GM23338 (cell line): Measurements from ENCODE around the gene OPTN.

Experiments
- EZH2 ChIP-seq: fragments of 200-600 bp; sonication (generic); IDR thresholded peaks from one replicate; pipeline ENCODE4 v1.8.0; 2017; ENCODE audit warnings: antibody characterized with exemption, mild to moderate bottlenecking, low read depth; ENCODE audit not compliant: unreplicated experiment
- EZH2phosphoT487 ChIP-seq: fragments of 200-600 bp; sonication (generic); IDR thresholded peaks from one replicate; pipeline ENCODE4 v1.8.1; 2018; ENCODE audit warnings: antibody characterized with exemption; ENCODE audit not compliant: unreplicated experiment
- JUNB ChIP-seq: IDR thresholded peaks from one replicate; pipeline ENCODE4 v1.6.1; 2016; ENCODE audit warnings: antibody characterized with exemption; ENCODE audit not compliant: unreplicated experiment
- POLR2AphosphoS5 ChIP-seq: IDR thresholded peaks from 2 replicates; pipeline ENCODE4 v1.6.1; 2016; ENCODE audit warnings: antibody characterized with exemption, low read depth
- STAT1 ChIP-seq: IDR thresholded peaks from one replicate; pipeline ENCODE4 v1.6.1; 2016; ENCODE audit warnings: antibody characterized with exemption; ENCODE audit not compliant: unreplicated experiment
- TF ChIP-seq, protein P1 (sequence below): IDR thresholded peaks from 2 replicates; pipeline ENCODE4 v1.6.1; 2016; ENCODE audit warnings: antibody characterized with exemption
- TF ChIP-seq, protein P2 (sequence below), 2 experiments: fragments of 200-600 bp in 1 of 2; sonication (generic) in 1 of 2; conservative IDR thresholded peaks; 2 replicates each; pipeline versions ENCODE4 v1.5.1 to v1.6.1; 2016 to 2017; ENCODE audit warnings: antibody characterized with exemption in 2 of 2, low read depth in 2 of 2, mild to moderate bottlenecking in 2 of 2, moderate library complexity in 1 of 2
- TF ChIP-seq, protein P3 (sequence below): IDR thresholded peaks from one replicate; pipeline ENCODE4 v1.6.1; 2018; ENCODE audit warnings: antibody characterized with exemption; ENCODE audit not compliant: unreplicated experiment

DNA sequence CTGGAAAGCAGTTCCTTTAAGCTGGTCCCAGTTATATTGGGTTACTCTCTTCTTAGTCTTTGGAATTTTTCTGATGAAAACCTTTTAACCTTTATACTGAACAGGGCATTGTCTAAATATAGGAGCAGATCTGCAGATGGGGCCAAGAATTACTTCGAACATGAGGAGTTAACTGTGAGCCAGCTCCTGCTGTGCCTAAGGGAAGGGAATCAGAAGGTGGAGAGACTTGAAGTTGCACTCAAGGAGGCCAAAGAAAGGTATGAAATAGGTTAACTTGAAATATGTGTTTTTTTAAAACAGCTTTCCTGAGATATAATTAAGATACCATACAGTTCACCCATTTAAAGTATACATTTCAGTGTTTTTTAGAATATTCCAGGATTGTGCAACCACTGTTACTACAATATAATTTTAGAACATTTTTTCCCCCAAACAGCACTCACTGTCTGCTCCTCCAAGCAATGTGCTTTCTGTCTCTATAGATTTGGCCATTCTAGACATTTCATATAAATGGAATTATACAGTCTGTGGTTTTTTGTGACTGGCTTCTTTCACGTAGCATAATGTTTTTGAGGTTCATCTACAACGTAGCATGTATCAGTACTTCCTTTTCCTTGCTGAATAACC, 18.9 kb downstream of the OPTN start:
- TF ChIP-seq POLR2AphosphoS5 (no peak), EZH2 (no peak), EZH2phosphoT487 (no peak), STAT1 (no peak), JUNB (no peak)
- TF ChIP-seq, protein P1, sequence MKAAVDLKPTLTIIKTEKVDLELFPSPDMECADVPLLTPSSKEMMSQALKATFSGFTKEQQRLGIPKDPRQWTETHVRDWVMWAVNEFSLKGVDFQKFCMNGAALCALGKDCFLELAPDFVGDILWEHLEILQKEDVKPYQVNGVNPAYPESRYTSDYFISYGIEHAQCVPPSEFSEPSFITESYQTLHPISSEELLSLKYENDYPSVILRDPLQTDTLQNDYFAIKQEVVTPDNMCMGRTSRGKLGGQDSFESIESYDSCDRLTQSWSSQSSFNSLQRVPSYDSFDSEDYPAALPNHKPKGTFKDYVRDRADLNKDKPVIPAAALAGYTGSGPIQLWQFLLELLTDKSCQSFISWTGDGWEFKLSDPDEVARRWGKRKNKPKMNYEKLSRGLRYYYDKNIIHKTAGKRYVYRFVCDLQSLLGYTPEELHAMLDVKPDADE = no peak
- TF ChIP-seq, protein P2, sequence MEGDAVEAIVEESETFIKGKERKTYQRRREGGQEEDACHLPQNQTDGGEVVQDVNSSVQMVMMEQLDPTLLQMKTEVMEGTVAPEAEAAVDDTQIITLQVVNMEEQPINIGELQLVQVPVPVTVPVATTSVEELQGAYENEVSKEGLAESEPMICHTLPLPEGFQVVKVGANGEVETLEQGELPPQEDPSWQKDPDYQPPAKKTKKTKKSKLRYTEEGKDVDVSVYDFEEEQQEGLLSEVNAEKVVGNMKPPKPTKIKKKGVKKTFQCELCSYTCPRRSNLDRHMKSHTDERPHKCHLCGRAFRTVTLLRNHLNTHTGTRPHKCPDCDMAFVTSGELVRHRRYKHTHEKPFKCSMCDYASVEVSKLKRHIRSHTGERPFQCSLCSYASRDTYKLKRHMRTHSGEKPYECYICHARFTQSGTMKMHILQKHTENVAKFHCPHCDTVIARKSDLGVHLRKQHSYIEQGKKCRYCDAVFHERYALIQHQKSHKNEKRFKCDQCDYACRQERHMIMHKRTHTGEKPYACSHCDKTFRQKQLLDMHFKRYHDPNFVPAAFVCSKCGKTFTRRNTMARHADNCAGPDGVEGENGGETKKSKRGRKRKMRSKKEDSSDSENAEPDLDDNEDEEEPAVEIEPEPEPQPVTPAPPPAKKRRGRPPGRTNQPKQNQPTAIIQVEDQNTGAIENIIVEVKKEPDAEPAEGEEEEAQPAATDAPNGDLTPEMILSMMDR (conservative IDR thresholded peaks at IDR 0.05; ENCODE audit: low read depth in 2 of 2) = no peak
- TF ChIP-seq, protein P3, sequence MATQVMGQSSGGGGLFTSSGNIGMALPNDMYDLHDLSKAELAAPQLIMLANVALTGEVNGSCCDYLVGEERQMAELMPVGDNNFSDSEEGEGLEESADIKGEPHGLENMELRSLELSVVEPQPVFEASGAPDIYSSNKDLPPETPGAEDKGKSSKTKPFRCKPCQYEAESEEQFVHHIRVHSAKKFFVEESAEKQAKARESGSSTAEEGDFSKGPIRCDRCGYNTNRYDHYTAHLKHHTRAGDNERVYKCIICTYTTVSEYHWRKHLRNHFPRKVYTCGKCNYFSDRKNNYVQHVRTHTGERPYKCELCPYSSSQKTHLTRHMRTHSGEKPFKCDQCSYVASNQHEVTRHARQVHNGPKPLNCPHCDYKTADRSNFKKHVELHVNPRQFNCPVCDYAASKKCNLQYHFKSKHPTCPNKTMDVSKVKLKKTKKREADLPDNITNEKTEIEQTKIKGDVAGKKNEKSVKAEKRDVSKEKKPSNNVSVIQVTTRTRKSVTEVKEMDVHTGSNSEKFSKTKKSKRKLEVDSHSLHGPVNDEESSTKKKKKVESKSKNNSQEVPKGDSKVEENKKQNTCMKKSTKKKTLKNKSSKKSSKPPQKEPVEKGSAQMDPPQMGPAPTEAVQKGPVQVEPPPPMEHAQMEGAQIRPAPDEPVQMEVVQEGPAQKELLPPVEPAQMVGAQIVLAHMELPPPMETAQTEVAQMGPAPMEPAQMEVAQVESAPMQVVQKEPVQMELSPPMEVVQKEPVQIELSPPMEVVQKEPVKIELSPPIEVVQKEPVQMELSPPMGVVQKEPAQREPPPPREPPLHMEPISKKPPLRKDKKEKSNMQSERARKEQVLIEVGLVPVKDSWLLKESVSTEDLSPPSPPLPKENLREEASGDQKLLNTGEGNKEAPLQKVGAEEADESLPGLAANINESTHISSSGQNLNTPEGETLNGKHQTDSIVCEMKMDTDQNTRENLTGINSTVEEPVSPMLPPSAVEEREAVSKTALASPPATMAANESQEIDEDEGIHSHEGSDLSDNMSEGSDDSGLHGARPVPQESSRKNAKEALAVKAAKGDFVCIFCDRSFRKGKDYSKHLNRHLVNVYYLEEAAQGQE = no peak
